ENCODE measurements around the gene PDK1.

PDK1 gene

GRCh38 chr2:172617115-172617514 is 61.2 kb downstream of the PDK1 start:
- DNase-seq (ENCODE audit: low read depth) = no peak
- TF ChIP-seq, protein P1, sequence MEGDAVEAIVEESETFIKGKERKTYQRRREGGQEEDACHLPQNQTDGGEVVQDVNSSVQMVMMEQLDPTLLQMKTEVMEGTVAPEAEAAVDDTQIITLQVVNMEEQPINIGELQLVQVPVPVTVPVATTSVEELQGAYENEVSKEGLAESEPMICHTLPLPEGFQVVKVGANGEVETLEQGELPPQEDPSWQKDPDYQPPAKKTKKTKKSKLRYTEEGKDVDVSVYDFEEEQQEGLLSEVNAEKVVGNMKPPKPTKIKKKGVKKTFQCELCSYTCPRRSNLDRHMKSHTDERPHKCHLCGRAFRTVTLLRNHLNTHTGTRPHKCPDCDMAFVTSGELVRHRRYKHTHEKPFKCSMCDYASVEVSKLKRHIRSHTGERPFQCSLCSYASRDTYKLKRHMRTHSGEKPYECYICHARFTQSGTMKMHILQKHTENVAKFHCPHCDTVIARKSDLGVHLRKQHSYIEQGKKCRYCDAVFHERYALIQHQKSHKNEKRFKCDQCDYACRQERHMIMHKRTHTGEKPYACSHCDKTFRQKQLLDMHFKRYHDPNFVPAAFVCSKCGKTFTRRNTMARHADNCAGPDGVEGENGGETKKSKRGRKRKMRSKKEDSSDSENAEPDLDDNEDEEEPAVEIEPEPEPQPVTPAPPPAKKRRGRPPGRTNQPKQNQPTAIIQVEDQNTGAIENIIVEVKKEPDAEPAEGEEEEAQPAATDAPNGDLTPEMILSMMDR (IDR thresholded peaks at IDR 0.05; ENCODE audit: low read depth, low read length, missing control alignments) = no peak
- H3K4me3 ChIP-seq (ENCODE audit: low read depth, low read length) = no peak overlapping the region
- in situ Hi-C loops (cut with HindIII; ENCODE audit: low sequenced_read_pairs) = no loop called here

DNA sequence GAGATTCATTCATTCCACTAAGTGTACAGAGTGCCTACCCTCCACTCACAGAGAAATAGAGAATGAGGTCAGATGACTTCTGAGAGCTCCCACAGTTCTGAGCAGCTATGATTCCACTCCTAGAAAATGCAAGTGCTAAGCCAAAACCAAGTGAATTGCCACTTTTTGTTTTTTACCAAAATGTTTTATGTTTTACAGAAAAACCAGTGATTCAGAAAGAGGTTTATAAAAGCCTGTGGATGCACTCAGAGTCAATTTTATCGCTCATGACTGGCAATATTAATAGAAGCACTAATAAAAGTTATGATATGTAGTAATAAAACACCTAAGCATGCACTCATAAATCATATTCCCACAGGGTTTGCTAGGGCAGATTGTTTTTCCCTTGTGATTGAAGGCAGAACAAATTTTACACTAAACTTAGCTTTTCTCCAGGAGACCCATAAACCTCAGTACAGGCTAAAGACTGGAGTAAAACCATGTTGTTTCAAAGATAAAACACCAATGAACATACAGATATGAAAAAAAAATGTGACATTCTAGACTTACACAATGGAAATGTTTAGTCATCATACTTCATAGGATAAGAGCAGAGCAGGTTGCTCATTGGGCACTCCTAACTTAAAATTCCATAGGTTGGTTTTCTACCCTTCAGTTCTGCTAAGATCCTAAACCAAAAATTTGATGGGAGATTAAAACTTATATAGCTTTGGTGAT is 67.5 kb downstream of the PDK1 start:
- no peak overlapping the region for H3K4me3 ChIP-seq (ENCODE audit: low read depth, low read length)
- in situ Hi-C loops (cut with HindIII; ENCODE audit: low sequenced_read_pairs) = no loop called here
- TF ChIP-seq, protein P1 (IDR thresholded peaks at IDR 0.05; ENCODE audit: low read depth, low read length, missing control alignments) = no peak
- peak; percentile 54 for DNase-seq (ENCODE audit: low read depth)

DNA sequence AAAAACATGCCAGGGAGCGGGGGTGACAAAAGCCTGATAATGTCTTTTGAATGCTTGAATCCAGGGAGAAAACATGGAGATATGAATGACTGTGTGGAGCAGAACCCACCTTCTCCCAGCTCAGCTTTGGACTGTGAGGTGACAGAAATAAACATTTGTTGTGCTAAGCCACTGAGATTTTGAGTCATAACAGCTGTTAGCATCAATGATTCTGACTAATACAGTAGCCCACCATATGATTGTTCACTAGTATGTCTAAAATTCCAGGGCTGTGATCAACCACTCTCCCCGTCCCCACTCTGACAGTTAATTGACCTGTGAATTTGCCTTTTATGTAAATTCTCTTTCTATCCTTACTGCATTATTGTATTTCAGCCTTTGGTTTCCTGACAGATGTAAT is 69.1 kb downstream of the PDK1 start:
- no peak for DNase-seq (ENCODE audit: low read depth)
- in situ Hi-C loops (cut with HindIII; ENCODE audit: low sequenced_read_pairs) = no loop called here
- TF ChIP-seq, protein P1 (IDR thresholded peaks at IDR 0.05; ENCODE audit: low read depth, low read length, missing control alignments) = no peak
- H3K4me3 ChIP-seq (ENCODE audit: low read depth, low read length) = no peak overlapping the region

GRCh38 chr2:172627181-172627580 is 71.3 kb downstream of the PDK1 start:
- in situ Hi-C loops (cut with HindIII; ENCODE audit: low sequenced_read_pairs) = no loop called here
- H3K4me3 ChIP-seq (ENCODE audit: low read depth, low read length) = no peak overlapping the region
- TF ChIP-seq, protein P1 (IDR thresholded peaks at IDR 0.05; ENCODE audit: low read depth, low read length, missing control alignments) = no peak
- DNase-seq (ENCODE audit: low read depth) = no peak

DNA sequence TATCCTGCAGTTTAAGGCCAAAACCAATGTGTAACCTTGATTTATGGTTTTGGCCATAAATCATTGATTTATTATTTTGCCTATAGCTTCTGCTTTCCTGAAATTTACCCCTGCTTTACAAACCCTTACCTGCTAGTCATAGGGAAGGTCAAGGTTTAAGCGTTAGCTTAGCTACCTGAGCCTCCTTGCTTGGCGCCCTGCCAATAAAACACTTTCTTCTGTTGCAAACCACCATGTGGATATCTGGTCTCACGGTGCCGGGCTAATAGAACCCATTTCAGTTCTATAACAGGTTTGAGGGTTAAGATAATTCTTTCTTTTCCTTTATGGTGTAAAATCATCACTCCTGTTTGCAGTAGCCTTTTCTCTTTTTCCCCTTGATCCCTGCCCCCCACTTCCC is 72.2 kb downstream of the PDK1 start:
- DNase-seq (ENCODE audit: low read depth) = no peak
- in situ Hi-C loops (cut with HindIII; ENCODE audit: low sequenced_read_pairs) = no loop called here
- no peak overlapping the region for H3K4me3 ChIP-seq (ENCODE audit: low read depth, low read length)
- TF ChIP-seq, protein P1 (IDR thresholded peaks at IDR 0.05; ENCODE audit: low read depth, low read length, missing control alignments) = no peak

- no peak for DNase-seq (ENCODE audit: low read depth)
- TF ChIP-seq, protein P1 (IDR thresholded peaks at IDR 0.05; ENCODE audit: low read depth, low read length, missing control alignments) = no peak
- no peak overlapping the region for H3K4me3 ChIP-seq (ENCODE audit: low read depth, low read length)
- in situ Hi-C loops (cut with HindIII; ENCODE audit: low sequenced_read_pairs) = no loop called here
These were observed 73.7 kb downstream of the PDK1 start for GRCh38 chr2:172629586-172629985.
